ENCODE results near the gene SYDE1.

The SYDE1 gene

DNA sequence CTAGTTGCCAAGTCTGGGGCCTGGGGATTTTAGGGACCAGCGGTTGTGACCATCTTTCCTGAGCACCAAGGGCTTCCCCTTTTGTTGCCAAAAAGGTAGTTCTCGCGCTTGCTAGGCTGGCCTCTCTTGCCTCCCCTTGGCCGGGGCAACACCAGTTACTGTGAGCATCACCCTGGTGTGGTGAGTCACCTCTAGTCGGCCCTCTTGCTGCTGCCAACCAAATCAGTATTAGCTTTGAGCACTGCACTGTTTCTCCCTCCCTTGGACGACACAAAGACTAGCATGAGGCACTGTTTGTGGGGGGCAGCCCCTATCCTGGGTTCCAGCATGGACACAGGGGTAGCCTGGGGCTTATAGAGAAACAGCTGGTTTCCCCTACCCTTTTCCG lies 6.9 kb downstream of the SYDE1 start:
- TF ChIP-seq CTCF (IDR thresholded peaks at IDR 0.05; ENCODE audit: control insufficient read depth, insufficient read depth, low read depth, low read length, missing control alignments): no peak
- H3K4me3 ChIP-seq (ENCODE audit: control insufficient read depth, low read depth, low read length): no peak overlapping the region
- DNase-seq (ENCODE audit: low read depth): no peak

- no peak overlapping the region for H3K4me3 ChIP-seq (ENCODE audit: control insufficient read depth, low read depth, low read length)
- TF ChIP-seq CTCF (IDR thresholded peaks at IDR 0.05; ENCODE audit: control insufficient read depth, insufficient read depth, low read depth, low read length, missing control alignments): no peak
- no peak for DNase-seq (ENCODE audit: low read depth)
Measured at GRCh38 chr19:15115080-15115479, 7.9 kb downstream of the SYDE1 start.

DNA sequence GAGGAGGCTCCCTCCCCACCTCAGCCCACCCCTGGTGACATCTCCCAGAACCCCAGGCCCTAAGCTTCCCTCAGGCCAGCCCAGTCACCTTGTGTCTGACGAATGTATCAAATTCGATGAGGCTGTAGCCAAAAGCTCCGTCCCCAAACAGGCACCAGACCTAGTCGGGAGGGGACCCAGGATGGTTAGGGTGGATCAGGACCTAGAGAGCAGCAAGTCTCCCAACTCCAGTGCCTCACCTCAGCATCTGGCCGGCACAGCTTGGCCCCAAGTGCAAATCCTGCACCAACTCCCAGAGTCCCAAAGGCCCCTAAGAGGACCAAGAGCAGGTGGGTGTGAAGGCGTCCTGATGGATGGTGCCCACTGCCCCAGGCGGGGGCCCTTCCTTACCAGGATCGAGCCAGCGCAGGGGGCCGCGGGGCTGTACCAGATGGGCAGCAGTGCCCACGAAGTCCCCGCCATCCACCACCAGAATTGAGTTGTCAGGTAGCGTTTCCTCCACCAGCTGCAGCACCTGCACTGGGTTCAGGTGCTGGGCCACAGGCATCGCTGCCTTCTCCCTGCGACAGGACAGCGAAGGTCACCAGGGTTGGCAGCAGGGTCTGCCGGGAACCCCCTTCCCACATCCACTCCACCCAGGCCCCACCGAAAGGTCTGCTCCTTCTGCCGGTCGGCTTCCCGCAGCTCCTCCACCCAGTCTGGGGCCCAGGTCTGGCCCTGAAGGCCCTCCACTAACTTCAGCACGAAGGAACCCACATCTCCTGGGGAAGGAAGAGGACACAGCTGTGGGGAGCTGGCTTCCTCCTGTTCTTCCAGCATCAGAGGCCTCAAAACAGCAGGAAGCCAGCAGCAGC lies 8.8 kb downstream of the SYDE1 start:
- H3K4me3 ChIP-seq (ENCODE audit: control insufficient read depth, low read depth, low read length): no peak overlapping the region
- no peak for DNase-seq (ENCODE audit: low read depth)
- TF ChIP-seq CTCF (IDR thresholded peaks at IDR 0.05; ENCODE audit: control insufficient read depth, insufficient read depth, low read depth, low read length, missing control alignments): no peak

- DNase-seq (ENCODE audit: low read depth): no peak
- no peak for TF ChIP-seq CTCF (IDR thresholded peaks at IDR 0.05; ENCODE audit: control insufficient read depth, insufficient read depth, low read depth, low read length, missing control alignments)
- H3K4me3 ChIP-seq (ENCODE audit: control insufficient read depth, low read depth, low read length): no peak overlapping the region
Measured at GRCh38 chr19:15116856-15117255, 9.7 kb downstream of the SYDE1 start.

DNA sequence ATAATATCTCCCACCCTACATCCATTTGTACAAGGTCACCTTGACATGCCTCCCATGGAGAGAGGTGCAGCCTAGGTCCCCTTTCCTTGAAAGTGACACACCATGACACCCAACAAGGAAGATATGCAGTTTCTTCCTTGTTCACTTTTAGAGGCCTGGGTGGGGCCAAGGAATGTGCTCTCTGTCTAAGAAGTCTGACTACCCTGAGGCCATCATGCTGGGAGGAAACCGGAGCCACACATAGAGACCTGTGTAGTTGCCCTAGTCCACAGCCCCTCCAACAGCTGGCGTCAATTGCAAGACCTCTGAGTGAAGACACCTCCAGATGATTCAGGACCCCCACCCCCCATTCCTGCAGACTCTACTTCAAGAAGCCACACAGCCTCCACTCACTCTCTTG lies 11.0 kb downstream of the SYDE1 start:
- no peak for TF ChIP-seq CTCF (IDR thresholded peaks at IDR 0.05; ENCODE audit: control insufficient read depth, insufficient read depth, low read depth, low read length, missing control alignments)
- no peak overlapping the region for H3K4me3 ChIP-seq (ENCODE audit: control insufficient read depth, low read depth, low read length)
- DNase-seq (ENCODE audit: low read depth): no peak

- no peak overlapping the region for H3K4me3 ChIP-seq (ENCODE audit: control insufficient read depth, low read depth, low read length)
- TF ChIP-seq CTCF (IDR thresholded peaks at IDR 0.05; ENCODE audit: control insufficient read depth, insufficient read depth, low read depth, low read length, missing control alignments): no peak
- no peak for DNase-seq (ENCODE audit: low read depth)
Measured at GRCh38 chr19:15118789-15119494, 11.7 kb downstream of the SYDE1 start.

Measured in AG09309 (cell line).